Vagina (tissue), 2 donors: ENCODE results near the gene CAPN15. TPM values are rescaled to one million over a fixed set of nuclear protein-coding genes. Genes with fewer than 3 reads are reported as not detected.

Experiments
- DNase-seq, 2 donors: peaks; one replicate each; pipeline ENCODE4 v3.0.0-alpha.2; 2017; ENCODE audit errors: extremely low spot score in 2 of 2
- H3K27ac ChIP-seq: fragments of 200-600 bp; sonication (generic); one replicate; pipeline ENCODE4 v1.5.1; 2019
- H3K27me3 ChIP-seq: fragments of 200-600 bp; sonication (generic); one replicate; pipeline ENCODE4 v1.5.1; 2019
- H3K36me3 ChIP-seq, 2 donors: fragments of 200-600 bp; sonication (generic); one replicate each; pipeline ENCODE4 v1.5.1; 2017 to 2019
- H3K4me1 ChIP-seq: fragments of 200-600 bp; sonication (generic); one replicate; pipeline ENCODE4 v1.5.1; 2019
- H3K4me3 ChIP-seq, 2 donors: fragments of 200-600 bp; sonication (generic); 1 replicate in 1 of 2; 2 replicates in 1 of 2; pipeline ENCODE4 v1.5.1; 2016 to 2019
- H3K9me3 ChIP-seq: fragments of 200-600 bp; sonication (generic); one replicate; pipeline ENCODE4 v1.5.1; 2019
- CTCF ChIP-seq, 3 experiments: fragments of 450-650 bp in 2 of 3; fragments of 200-600 bp in 1 of 3; sonication (generic) in 1 of 3; IDR thresholded peaks; one replicate each; pipeline ENCODE4 v1.5.1; 2017 to 2019; ENCODE audit warnings: antibody characterized with exemption in 3 of 3, mild to moderate bottlenecking in 2 of 3, moderate library complexity in 2 of 3
- POLR2A ChIP-seq, 2 donors: fragments of 450-650 bp; IDR thresholded peaks; one replicate each; pipeline ENCODE4 v1.6.1; 2017; ENCODE audit warnings: antibody characterized with exemption in 2 of 2, mild to moderate bottlenecking in 2 of 2, moderate library complexity in 2 of 2
- POLR2AphosphoS5 ChIP-seq, 2 donors: sonication (generic); formaldehyde crosslinking; IDR thresholded peaks; one replicate each; pipeline ENCODE4 v1.9.0; 2017; ENCODE audit warnings: antibody characterized with exemption in 2 of 2, mild to moderate bottlenecking in 2 of 2, low read depth in 1 of 2; ENCODE audit not compliant: insufficient read depth in 1 of 2
- intact Hi-C: fragments of 100-400 bp; cut with DNase I; formaldehyde crosslinking; loops from one replicate; pipeline ENCODE4 v1.15.1; 2023
- total RNA-seq: library from RNA; depleted of rRNA; stranded (reverse); fragments of >200 nt; gene quantifications from one replicate; pipeline ENCODE4 v1.2.3, GENCODE V29; 2016

Gene CAPN15
- total RNA-seq, 1 donor from 2014 or later = 38.3 TPM

GRCh38 chr16:526181-527014, 1.1 kb upstream of the CAPN15 start:
- H3K4me3 ChIP-seq = peak overlapping the region; percentile 82 to 96
- H3K9me3 ChIP-seq = no peaks in the 10 kb centered on the region
- no peaks in the 10 kb centered on the region for H3K27me3 ChIP-seq
- H3K36me3 ChIP-seq = no peaks in the 10 kb centered on the region
- peaks cover 63% of the 10 kb centered on the region for H3K4me1 ChIP-seq
- DNase-seq = no peak
- TF ChIP-seq POLR2AphosphoS5 (IDR thresholded peaks at IDR 0.05; ENCODE audit: insufficient read depth in 1 of 2, low read depth in 1 of 2) = no peak
- H3K27ac ChIP-seq = peak overlapping the region; percentile 98
- intact Hi-C loops = no loop called here

GRCh38 chr16:528111-529011, 849 bp downstream of the CAPN15 start:
- intact Hi-C loops = no loop called here
- Histone ChIP-seq H3K9me3 (no peaks in the 10 kb centered on the region), H3K27me3 (no peaks in the 10 kb centered on the region), H3K36me3 (no peaks in the 10 kb centered on the region), H3K4me1 (peaks cover 65% of the 10 kb centered on the region), H3K27ac (peak overlapping the region; percentile 98), H3K4me3 (peak overlapping the region; percentile 82 to 96)
- no peak for DNase-seq
- no peak for TF ChIP-seq POLR2A (IDR thresholded peaks at IDR 0.05)
- TF ChIP-seq CTCF (IDR thresholded peaks at IDR 0.05) = no peak
- TF ChIP-seq POLR2AphosphoS5 (IDR thresholded peaks at IDR 0.05; ENCODE audit: insufficient read depth in 1 of 2, low read depth in 1 of 2) = peak in 1 of 2 donors; percentile 56

GRCh38 chr16:529012-529575, 1.6 kb downstream of the CAPN15 start:
- peak overlapping the region; percentile 98 for H3K27ac ChIP-seq
- H3K36me3 ChIP-seq = no peaks in the 10 kb centered on the region
- no peak for DNase-seq
- no peak for TF ChIP-seq CTCF (IDR thresholded peaks at IDR 0.05)
- no peak for TF ChIP-seq POLR2A (IDR thresholded peaks at IDR 0.05)
- TF ChIP-seq POLR2AphosphoS5 (IDR thresholded peaks at IDR 0.05; ENCODE audit: insufficient read depth in 1 of 2, low read depth in 1 of 2) = no peak
- H3K27me3 ChIP-seq = no peaks in the 10 kb centered on the region
- intact Hi-C loops = no loop called here
- peak overlapping the region; percentile 82 to 96 for H3K4me3 ChIP-seq
- no peaks in the 10 kb centered on the region for H3K9me3 ChIP-seq
- peaks cover 70% of the 10 kb centered on the region for H3K4me1 ChIP-seq

- Histone ChIP-seq H3K36me3 (no peaks in the 10 kb centered on the region), H3K9me3 (no peaks in the 10 kb centered on the region), H3K27ac (no peak overlapping the region), H3K27me3 (no peaks in the 10 kb centered on the region), H3K4me1 (peaks cover 70% of the 10 kb centered on the region), H3K4me3 (no peak overlapping the region)
- TF ChIP-seq POLR2AphosphoS5 (IDR thresholded peaks at IDR 0.05; ENCODE audit: insufficient read depth in 1 of 2, low read depth in 1 of 2) (no peak), POLR2A (IDR thresholded peaks at IDR 0.05) (no peak), CTCF (IDR thresholded peaks at IDR 0.05) (no peak)
- no peak for DNase-seq
- intact Hi-C loops = no loop called here
These were observed 2.8 kb downstream of the CAPN15 start for GRCh38 chr16:530111-530817.
